Measurements from ENCODE around the gene CAMKMT. TPM values are rescaled to one million over a fixed set of nuclear protein-coding genes. Genes with fewer than 3 reads are reported as not detected.

The CAMKMT gene
- total RNA-seq, 5 donors from 2014 or later (not counting 1 experiment from before 2014, with no cell fraction given): 11.9 to 20.2 (median 16.5) TPM

GRCh38 chr2:44351676-44352075, 10.1 kb upstream of the CAMKMT start:
- no peak overlapping the region for H3K27ac Mint-ChIP-seq
- ChIA-PET CTCF (no interaction called here), POLR2A (no interaction called here)
- peaks cover 36 to 45% (median 41%) of the 10 kb centered on the region in 3 donors for H3K4me1 Mint-ChIP-seq
- H3K9me3 Mint-ChIP-seq: no peaks in the 10 kb centered on the region
- Histone ChIP-seq H3K36me3 (ENCODE audit: control insufficient read depth in 2 of 2, extremely low read depth in 1 of 2, insufficient read depth in 1 of 2, low read length in 1 of 2) (peaks cover 0 to 3% of the 10 kb centered on the region in 2 donors), H3K27ac (ENCODE audit: low read length) (no peak overlapping the region), H3K4me3 (ENCODE audit: control insufficient read depth in 1 of 2, extremely low read depth in 1 of 2, low read length in 1 of 2) (no peak overlapping the region), H3K4me1 (ENCODE audit: control insufficient read depth in 1 of 2, extremely low read depth in 1 of 2, insufficient read depth in 2 of 2, low read length in 2 of 2) (no peaks in the 10 kb centered on the region), H3K9me3 (no peaks in the 10 kb centered on the region), H3K27me3 (replicated peaks in 1 of 2; ENCODE audit: control insufficient read depth in 2 of 2, extremely low read depth in 1 of 2, insufficient read depth in 2 of 2, low read length in 1 of 2) (no peaks in the 10 kb centered on the region)
- H3K4me3 Mint-ChIP-seq: no peak overlapping the region
- WGBS (ENCODE audit: insufficient coverage): 80% methylated on average over 1 of the region's 2 CpGs
- H3K36me3 Mint-ChIP-seq: peaks cover 19% of the 10 kb centered on the region
- no peak for ATAC-seq (replicated peaks in 1 of 4)
- no peak for DNase-seq
- no peaks in the 10 kb centered on the region for H3K27me3 Mint-ChIP-seq

DNA sequence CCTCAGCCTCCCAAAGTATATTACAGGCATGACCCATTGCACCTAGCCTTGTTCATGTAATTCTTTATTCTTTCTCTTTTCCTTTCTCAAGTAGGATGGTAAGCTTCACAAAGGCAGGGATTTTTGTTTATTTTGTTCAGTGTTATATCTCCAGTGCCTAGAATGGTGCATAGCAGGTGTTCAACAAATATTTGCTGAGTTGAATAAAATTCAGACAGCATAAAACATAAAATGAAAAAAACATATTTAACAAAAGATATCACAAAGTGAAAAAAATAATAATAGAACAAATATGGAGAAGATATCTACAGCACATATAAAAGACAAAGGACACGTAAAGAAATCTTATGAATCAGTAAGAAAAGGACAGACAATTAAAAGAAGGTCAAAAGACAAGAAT, 9.2 kb upstream of the CAMKMT start:
- Mint-ChIP-seq H3K27ac (no peak overlapping the region), H3K36me3 (peaks cover 24% of the 10 kb centered on the region), H3K4me3 (no peak overlapping the region), H3K9me3 (no peaks in the 10 kb centered on the region), H3K27me3 (no peaks in the 10 kb centered on the region), H3K4me1 (peaks cover 41 to 49% (median 45%) of the 10 kb centered on the region in 3 donors)
- WGBS (ENCODE audit: insufficient coverage): no CpG with 5 or more reads among the region's 1 CpG
- DNase-seq: no peak
- Histone ChIP-seq H3K27me3 (replicated peaks in 1 of 2; ENCODE audit: control insufficient read depth in 2 of 2, extremely low read depth in 1 of 2, insufficient read depth in 2 of 2, low read length in 1 of 2) (no peaks in the 10 kb centered on the region), H3K4me1 (ENCODE audit: control insufficient read depth in 1 of 2, extremely low read depth in 1 of 2, insufficient read depth in 2 of 2, low read length in 2 of 2) (no peaks in the 10 kb centered on the region), H3K27ac (ENCODE audit: low read length) (no peak overlapping the region), H3K4me3 (ENCODE audit: control insufficient read depth in 1 of 2, extremely low read depth in 1 of 2, low read length in 1 of 2) (no peak overlapping the region), H3K36me3 (ENCODE audit: control insufficient read depth in 2 of 2, extremely low read depth in 1 of 2, insufficient read depth in 1 of 2, low read length in 1 of 2) (no peaks in the 10 kb centered on the region), H3K9me3 (no peaks in the 10 kb centered on the region)
- POLR2A ChIA-PET: interaction anchor here (0.6 to 1.0 kb wide), 2 partner anchors 10 to 19 kb away, joined by 3 read pairs; no protein-coding TSS in a partner anchor
- CTCF ChIA-PET: interaction anchor here in 1 of 2 donors (0.6 kb wide), 1 partner anchor 13 kb away, joined by 3 read pairs; no protein-coding TSS in a partner anchor
- ATAC-seq (replicated peaks in 1 of 4): no peak

GRCh38 chr2:44354761-44355160, 7.0 kb upstream of the CAMKMT start:
- DNase-seq (no peak), ATAC-seq (replicated peaks in 1 of 4) (no peak)
- peaks cover 0 to 7% of the 10 kb centered on the region in 2 experiments for H3K4me1 ChIP-seq (ENCODE audit: control insufficient read depth in 1 of 2, extremely low read depth in 1 of 2, insufficient read depth in 2 of 2, low read length in 2 of 2)
- peaks cover 53 to 60% (median 58%) of the 10 kb centered on the region in 3 donors for H3K4me1 Mint-ChIP-seq
- no peak overlapping the region for H3K4me3 Mint-ChIP-seq
- WGBS (ENCODE audit: insufficient coverage): no CpG with 5 or more reads among the region's 6 CpGs
- CTCF ChIA-PET: interaction anchor here in 1 of 2 donors (0.6 to 1.0 kb wide), 3 partner anchors 11 to 1403 kb away, joined by 3 to 10 read pairs (median 3); no protein-coding TSS in a partner anchor
- no peaks in the 10 kb centered on the region for H3K36me3 ChIP-seq (ENCODE audit: control insufficient read depth in 2 of 2, extremely low read depth in 1 of 2, insufficient read depth in 1 of 2, low read length in 1 of 2)
- H3K9me3 Mint-ChIP-seq: no peaks in the 10 kb centered on the region
- no peaks in the 10 kb centered on the region for H3K27me3 ChIP-seq (replicated peaks in 1 of 2; ENCODE audit: control insufficient read depth in 2 of 2, extremely low read depth in 1 of 2, insufficient read depth in 2 of 2, low read length in 1 of 2)
- no peaks in the 10 kb centered on the region for H3K9me3 ChIP-seq
- H3K27ac Mint-ChIP-seq: no peak overlapping the region
- H3K27me3 Mint-ChIP-seq: no peaks in the 10 kb centered on the region
- POLR2A ChIA-PET: no interaction called here
- no peak overlapping the region for H3K27ac ChIP-seq (ENCODE audit: low read length)
- H3K36me3 Mint-ChIP-seq: peaks cover 28% of the 10 kb centered on the region
- H3K4me3 ChIP-seq (ENCODE audit: control insufficient read depth in 1 of 2, extremely low read depth in 1 of 2, low read length in 1 of 2): no peak overlapping the region

GRCh38 chr2:44358503-44358902, 3.2 kb upstream of the CAMKMT start:
- ATAC-seq (replicated peaks in 1 of 4) (no peak), DNase-seq (peak in 18 of 35 experiments; percentile 3 to 47 (median 16))
- ChIA-PET CTCF (interaction anchor here in 1 of 2 donors (0.6 to 1.7 kb wide), 9 partner anchors 10 to 190 kb away, joined by 3 to 9 read pairs (median 4); partner anchors contain the start of gene PPM1B), POLR2A (interaction anchor here in 1 of 2 donors (0.7 to 0.8 kb wide), 2 partner anchors 140 to 1238 kb away, joined by 3 read pairs; no protein-coding TSS in a partner anchor)
- Histone ChIP-seq H3K9me3 (no peaks in the 10 kb centered on the region), H3K4me1 (ENCODE audit: control insufficient read depth in 1 of 2, extremely low read depth in 1 of 2, insufficient read depth in 2 of 2, low read length in 2 of 2) (peaks cover 12 to 20% of the 10 kb centered on the region in 2 experiments), H3K36me3 (ENCODE audit: control insufficient read depth in 2 of 2, extremely low read depth in 1 of 2, insufficient read depth in 1 of 2, low read length in 1 of 2) (no peaks in the 10 kb centered on the region), H3K4me3 (ENCODE audit: control insufficient read depth in 1 of 2, extremely low read depth in 1 of 2, low read length in 1 of 2) (no peak overlapping the region), H3K27me3 (replicated peaks in 1 of 2; ENCODE audit: control insufficient read depth in 2 of 2, extremely low read depth in 1 of 2, insufficient read depth in 2 of 2, low read length in 1 of 2) (no peaks in the 10 kb centered on the region), H3K27ac (ENCODE audit: low read length) (no peak overlapping the region)
- peak overlapping the region in 1 of 3 donors; percentile 34 for H3K4me3 Mint-ChIP-seq
- peaks cover 21% of the 10 kb centered on the region for H3K36me3 Mint-ChIP-seq
- no peak overlapping the region for H3K27ac Mint-ChIP-seq
- H3K27me3 Mint-ChIP-seq: no peaks in the 10 kb centered on the region
- peaks cover 52 to 62% (median 55%) of the 10 kb centered on the region in 3 donors for H3K4me1 Mint-ChIP-seq
- no peaks in the 10 kb centered on the region for H3K9me3 Mint-ChIP-seq
- no CpG with 5 or more reads among the region's 3 CpGs for WGBS (ENCODE audit: insufficient coverage)

DNA sequence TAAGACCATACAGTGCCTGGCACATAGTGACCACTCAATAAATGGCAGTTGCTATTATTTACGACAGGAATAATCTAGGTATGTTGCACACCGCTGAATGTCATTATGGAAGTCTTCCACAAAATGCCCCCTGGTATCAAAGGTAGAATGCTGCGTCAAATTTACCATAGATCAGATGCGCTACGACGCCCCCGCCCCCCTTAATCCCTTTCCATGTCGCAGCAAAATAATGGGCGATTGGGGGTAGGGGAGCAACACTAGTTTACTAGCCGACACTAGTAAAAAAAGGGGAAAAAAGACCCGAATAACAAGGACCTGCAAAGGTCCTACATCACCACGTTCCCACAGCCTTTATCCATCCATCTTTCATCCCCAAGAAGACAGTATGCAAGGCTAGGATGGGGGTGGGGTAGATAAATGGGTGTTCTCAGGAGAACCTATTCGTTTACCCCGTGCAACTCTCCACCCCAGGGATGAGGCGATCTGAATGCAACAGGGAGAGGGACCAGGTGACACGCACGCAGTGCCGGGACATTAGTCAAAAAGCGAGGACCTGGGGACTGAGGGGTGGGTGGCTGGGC, 908 bp upstream of the CAMKMT start:
- H3K4me3 ChIP-seq (ENCODE audit: control insufficient read depth in 1 of 2, extremely low read depth in 1 of 2, low read length in 1 of 2): peak overlapping the region; percentile 84 to 91
- Mint-ChIP-seq H3K36me3 (peaks cover 22% of the 10 kb centered on the region), H3K4me1 (peaks cover 51 to 66% (median 56%) of the 10 kb centered on the region in 3 donors), H3K27me3 (no peaks in the 10 kb centered on the region), H3K27ac (peak overlapping the region; percentile 100), H3K4me3 (peak overlapping the region; percentile 97 to 99 (median 97)), H3K9me3 (no peaks in the 10 kb centered on the region)
- ChIA-PET POLR2A (interaction anchor here (0.7 to 2.1 kb wide), 5 partner anchors 14 to 256 kb away, joined by 3 to 24 read pairs (median 3); partner anchors contain the start of gene PPM1B (in 1 of the 2)), CTCF (interaction anchor here in 1 of 2 donors (0.7 to 1.5 kb wide), 5 partner anchors 32 to 192 kb away, joined by 3 to 8 read pairs (median 4); partner anchors contain the start of gene PPM1B)
- H3K9me3 ChIP-seq: no peaks in the 10 kb centered on the region
- ATAC-seq (replicated peaks in 1 of 4) (peak in 2 of 4 experiments; percentile 3 to 4), DNase-seq (peak in 3 of 35 experiments; percentile 4 to 9 (median 4))
- H3K4me1 ChIP-seq (ENCODE audit: control insufficient read depth in 1 of 2, extremely low read depth in 1 of 2, insufficient read depth in 2 of 2, low read length in 2 of 2): peaks cover 12 to 27% of the 10 kb centered on the region in 2 experiments
- H3K27me3 ChIP-seq (replicated peaks in 1 of 2; ENCODE audit: control insufficient read depth in 2 of 2, extremely low read depth in 1 of 2, insufficient read depth in 2 of 2, low read length in 1 of 2): no peaks in the 10 kb centered on the region
- H3K27ac ChIP-seq (ENCODE audit: low read length): peak overlapping the region; percentile 100
- WGBS (ENCODE audit: insufficient coverage): 62% methylated on average over 2 of the region's 19 CpGs
- H3K36me3 ChIP-seq (ENCODE audit: control insufficient read depth in 2 of 2, extremely low read depth in 1 of 2, insufficient read depth in 1 of 2, low read length in 1 of 2): no peaks in the 10 kb centered on the region

DNA sequence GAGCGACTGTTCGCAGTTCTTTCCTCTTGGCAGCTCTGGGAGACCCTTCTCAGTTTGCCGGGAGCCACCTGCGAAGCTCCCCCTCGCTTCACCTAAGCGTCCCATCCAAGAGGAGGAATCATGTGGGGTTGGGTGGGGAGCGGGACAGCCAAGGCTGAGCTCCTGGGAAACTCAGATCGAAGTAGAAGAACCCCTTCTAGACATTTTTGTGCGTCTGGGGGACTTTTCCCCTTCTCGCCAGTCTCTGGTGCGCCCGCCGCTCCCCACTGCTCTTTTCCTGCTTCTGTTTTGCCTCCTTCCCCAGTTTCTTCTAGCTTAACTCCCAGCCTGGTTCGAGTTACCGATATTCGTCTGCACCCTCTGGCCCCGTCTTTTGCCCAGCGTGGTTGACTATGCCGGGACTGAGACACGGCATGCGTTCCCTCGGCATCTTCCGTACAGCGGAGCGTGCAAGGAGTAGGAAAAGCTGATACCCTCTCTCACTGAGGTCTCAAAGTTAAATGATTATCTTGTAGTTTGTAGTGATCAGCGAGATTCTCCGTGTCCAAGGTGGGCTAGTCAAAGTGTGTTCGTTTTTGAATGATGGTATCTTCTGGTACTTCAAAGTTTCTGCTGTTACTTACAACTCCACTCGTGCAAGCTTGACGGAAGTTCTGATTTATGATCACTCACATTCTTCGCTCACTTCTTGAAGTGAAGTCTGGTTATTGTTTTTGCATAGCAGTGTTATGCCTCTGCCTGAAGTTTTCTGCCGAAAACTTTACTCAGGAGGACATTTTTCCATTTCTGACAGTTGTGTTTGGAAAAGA, 664 bp downstream of the CAMKMT start:
- H3K4me1 ChIP-seq (ENCODE audit: control insufficient read depth in 1 of 2, extremely low read depth in 1 of 2, insufficient read depth in 2 of 2, low read length in 2 of 2): peaks cover 12 to 27% of the 10 kb centered on the region in 2 experiments
- Mint-ChIP-seq H3K4me3 (peak overlapping the region; percentile 97 to 99 (median 97)), H3K27me3 (no peaks in the 10 kb centered on the region), H3K4me1 (peaks cover 52 to 55% (median 53%) of the 10 kb centered on the region in 3 donors), H3K9me3 (no peaks in the 10 kb centered on the region), H3K36me3 (peaks cover 10% of the 10 kb centered on the region), H3K27ac (peak overlapping the region; percentile 100)
- 0% methylated on average over 15 of the region's 32 CpGs for WGBS (ENCODE audit: insufficient coverage)
- H3K27ac ChIP-seq (ENCODE audit: low read length): peak overlapping the region; percentile 100
- peak; percentile 38 to 47 (median 38) for ATAC-seq (replicated peaks in 1 of 4)
- CTCF ChIA-PET: interaction anchor here (0.5 to 1.6 kb wide), 15 partner anchors 9 to 783 kb away, joined by 3 to 8 read pairs (median 4); no protein-coding TSS in a partner anchor
- H3K4me3 ChIP-seq (ENCODE audit: control insufficient read depth in 1 of 2, extremely low read depth in 1 of 2, low read length in 1 of 2): peak overlapping the region; percentile 84 to 91
- H3K36me3 ChIP-seq (ENCODE audit: control insufficient read depth in 2 of 2, extremely low read depth in 1 of 2, insufficient read depth in 1 of 2, low read length in 1 of 2): no peaks in the 10 kb centered on the region
- DNase-seq: peak in 28 of 35 experiments; percentile 1 to 56 (median 18)
- POLR2A ChIA-PET: interaction anchor here in 1 of 2 donors (0.6 to 2.1 kb wide), 8 partner anchors 9 to 1205 kb away, joined by 3 to 24 read pairs (median 4); partner anchors contain the start of genes PPM1B and THADA
- H3K9me3 ChIP-seq: no peaks in the 10 kb centered on the region
- H3K27me3 ChIP-seq (replicated peaks in 1 of 2; ENCODE audit: control insufficient read depth in 2 of 2, extremely low read depth in 1 of 2, insufficient read depth in 2 of 2, low read length in 1 of 2): no peaks in the 10 kb centered on the region

Data from T-cell (primary cell).